T-helper 2 cell treated with Interferon-gamma antibody and Interleukin-4, amounts not matched to agents 5 μg/mL and 100 μg/mL, for 36 hours (primary cell): ENCODE measurements around the gene ACKR2.

Experiments
- DNase-seq: peaks from one replicate; pipeline ENCODE4 v3.0.0; 2021; ENCODE audit warnings: low spot score
- H3K27ac Mint-ChIP-seq: one replicate; pipeline ENCODE4 v1.8.0; 2021; ENCODE audit warnings: mild to moderate bottlenecking, mixed read lengths
- H3K27me3 Mint-ChIP-seq: one replicate; pipeline ENCODE4 v1.8.0; 2021; ENCODE audit warnings: low read depth, mixed read lengths
- H3K36me3 Mint-ChIP-seq: one replicate; pipeline ENCODE4 v1.8.0; 2021; ENCODE audit warnings: low read depth, mixed read lengths
- H3K4me1 Mint-ChIP-seq: one replicate; pipeline ENCODE4 v1.8.0; 2021; ENCODE audit warnings: low read depth, mixed read lengths
- H3K4me3 Mint-ChIP-seq: one replicate; pipeline ENCODE4 v1.8.0; 2022; ENCODE audit warnings: mild to moderate bottlenecking, moderate library complexity, mixed read lengths
- H3K9me3 Mint-ChIP-seq: one replicate; pipeline ENCODE4 v1.8.0; 2021; ENCODE audit warnings: mixed read lengths

Gene ACKR2

GRCh38 chr3:42786212-42786611 is 23.0 kb upstream of the ACKR2 start:
- peaks cover 8% of the 10 kb centered on the region for H3K4me1 Mint-ChIP-seq
- no peaks in the 10 kb centered on the region for H3K9me3 Mint-ChIP-seq
- no peak for DNase-seq
- no peaks in the 10 kb centered on the region for H3K27me3 Mint-ChIP-seq
- H3K27ac Mint-ChIP-seq = no peak overlapping the region
- no peak overlapping the region for H3K4me3 Mint-ChIP-seq
- peaks cover 28% of the 10 kb centered on the region for H3K36me3 Mint-ChIP-seq

DNA sequence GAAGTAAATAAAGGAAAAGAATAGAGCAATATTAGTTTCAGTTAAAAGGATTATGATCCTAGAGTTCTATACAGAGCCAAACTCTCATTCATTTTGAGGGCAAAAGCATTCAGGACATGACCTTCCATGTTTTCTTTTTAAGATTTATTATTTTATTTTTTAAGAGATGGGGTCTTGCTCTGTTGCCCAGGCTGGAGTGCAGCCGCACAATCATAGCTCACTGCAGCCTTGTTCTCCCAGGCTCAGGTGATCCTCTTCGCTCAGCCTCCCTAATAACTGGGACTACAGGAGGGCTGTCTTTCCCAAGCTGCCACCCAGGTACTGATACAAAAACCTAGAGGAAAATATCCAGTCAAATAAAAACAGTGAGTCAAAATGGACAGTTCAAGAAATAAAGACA is 22.6 kb upstream of the ACKR2 start:
- Mint-ChIP-seq H3K36me3 (peaks cover 31% of the 10 kb centered on the region), H3K4me3 (no peak overlapping the region), H3K9me3 (no peaks in the 10 kb centered on the region), H3K27me3 (no peaks in the 10 kb centered on the region), H3K4me1 (peaks cover 8% of the 10 kb centered on the region), H3K27ac (no peak overlapping the region)
- DNase-seq = no peak

GRCh38 chr3:42790714-42791229 is 18.5 kb upstream of the ACKR2 start:
- Mint-ChIP-seq H3K36me3 (peaks cover 36% of the 10 kb centered on the region), H3K9me3 (no peaks in the 10 kb centered on the region), H3K27ac (no peak overlapping the region), H3K27me3 (no peaks in the 10 kb centered on the region), H3K4me1 (peaks cover 12% of the 10 kb centered on the region), H3K4me3 (no peak overlapping the region)
- no peak for DNase-seq

DNA sequence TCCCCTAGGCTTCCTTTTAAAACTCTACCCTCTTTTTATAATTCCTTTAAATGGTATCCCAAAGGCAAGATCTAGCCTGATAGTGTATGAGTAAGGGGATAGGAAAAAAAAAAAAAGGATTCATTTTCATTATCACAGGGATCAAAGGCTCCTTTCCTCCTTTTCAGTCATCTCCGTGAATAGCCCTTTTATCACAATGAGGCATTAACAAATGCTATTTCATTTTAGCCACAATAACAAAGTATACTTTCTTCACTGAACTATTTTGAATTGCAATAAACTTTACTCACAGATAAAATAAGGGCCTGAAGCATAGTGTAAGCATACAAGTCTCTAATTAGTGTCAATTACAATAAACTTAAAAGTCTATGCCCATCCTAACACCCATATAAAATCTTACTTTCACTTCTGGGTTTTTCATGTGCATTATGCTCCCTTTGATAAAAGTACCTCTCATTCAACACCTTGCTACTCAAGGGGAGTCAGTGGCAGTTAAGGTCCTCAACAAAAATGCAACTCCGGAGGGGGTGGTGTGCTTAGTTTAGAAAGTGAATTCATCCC is 13.5 kb upstream of the ACKR2 start:
- Mint-ChIP-seq H3K4me3 (no peak overlapping the region), H3K27me3 (no peaks in the 10 kb centered on the region), H3K36me3 (peaks cover 32% of the 10 kb centered on the region), H3K9me3 (no peaks in the 10 kb centered on the region), H3K27ac (no peak overlapping the region), H3K4me1 (peaks cover 20% of the 10 kb centered on the region)
- DNase-seq = no peak

- Mint-ChIP-seq H3K9me3 (no peaks in the 10 kb centered on the region), H3K4me1 (peaks cover 22% of the 10 kb centered on the region), H3K27me3 (no peaks in the 10 kb centered on the region), H3K36me3 (peaks cover 31% of the 10 kb centered on the region), H3K4me3 (no peak overlapping the region), H3K27ac (no peak overlapping the region)
- DNase-seq = no peak
Measured at GRCh38 chr3:42796332-42796885, 12.8 kb upstream of the ACKR2 start.

DNA sequence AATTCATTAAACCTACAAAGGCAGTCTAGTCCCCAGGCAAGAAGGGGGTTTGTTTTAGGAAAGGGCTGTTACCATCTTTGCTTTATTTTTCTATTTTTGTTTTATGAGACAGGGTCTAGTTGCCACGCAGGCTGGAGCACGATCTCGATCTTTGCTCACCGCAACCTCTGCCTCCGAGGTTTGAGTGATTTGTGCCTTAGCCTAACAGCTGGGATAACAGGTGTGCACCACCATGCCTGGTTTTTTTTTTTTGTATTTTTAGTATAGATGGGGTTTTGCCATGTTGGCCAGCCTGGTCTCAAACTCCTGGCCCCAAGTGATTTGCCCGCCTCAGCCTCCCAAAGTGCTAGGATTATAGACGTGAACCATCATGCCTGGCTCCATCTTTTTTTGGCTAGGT is 9.9 kb upstream of the ACKR2 start:
- no peak for DNase-seq
- H3K27ac Mint-ChIP-seq = no peak overlapping the region
- peaks cover 25% of the 10 kb centered on the region for H3K36me3 Mint-ChIP-seq
- no peaks in the 10 kb centered on the region for H3K9me3 Mint-ChIP-seq
- H3K4me3 Mint-ChIP-seq = no peak overlapping the region
- H3K27me3 Mint-ChIP-seq = no peaks in the 10 kb centered on the region
- peaks cover 34% of the 10 kb centered on the region for H3K4me1 Mint-ChIP-seq

DNA sequence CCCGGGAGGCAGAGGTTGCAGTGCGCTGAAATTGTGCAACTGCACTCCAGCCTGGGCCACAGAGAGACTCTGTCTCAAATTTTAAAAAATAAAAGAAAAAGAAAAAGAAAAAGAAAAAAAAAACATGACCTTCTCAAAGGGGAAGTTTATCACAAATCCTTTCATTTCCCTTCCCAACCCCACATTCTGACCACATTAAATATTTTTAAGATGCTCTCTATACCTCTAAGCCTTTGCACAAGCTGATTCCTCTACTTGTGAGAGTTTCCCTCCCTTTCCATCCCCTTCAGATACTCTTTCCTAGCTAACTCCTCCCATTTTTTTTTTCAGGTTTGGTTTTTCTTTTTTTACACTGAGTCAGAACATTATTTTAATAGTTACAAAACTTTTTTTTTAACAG is 9.0 kb upstream of the ACKR2 start:
- Mint-ChIP-seq H3K4me1 (peaks cover 38% of the 10 kb centered on the region), H3K27ac (no peak overlapping the region), H3K27me3 (peaks cover under 1% of the 10 kb centered on the region), H3K4me3 (no peak overlapping the region), H3K9me3 (no peaks in the 10 kb centered on the region), H3K36me3 (peaks cover 25% of the 10 kb centered on the region)
- no peak for DNase-seq

GRCh38 chr3:42801048-42801620 is 8.1 kb upstream of the ACKR2 start:
- Mint-ChIP-seq H3K9me3 (no peaks in the 10 kb centered on the region), H3K27ac (no peak overlapping the region), H3K27me3 (peaks cover 10% of the 10 kb centered on the region), H3K36me3 (peaks cover 19% of the 10 kb centered on the region), H3K4me3 (no peak overlapping the region), H3K4me1 (peaks cover 33% of the 10 kb centered on the region)
- DNase-seq = no peak

DNA sequence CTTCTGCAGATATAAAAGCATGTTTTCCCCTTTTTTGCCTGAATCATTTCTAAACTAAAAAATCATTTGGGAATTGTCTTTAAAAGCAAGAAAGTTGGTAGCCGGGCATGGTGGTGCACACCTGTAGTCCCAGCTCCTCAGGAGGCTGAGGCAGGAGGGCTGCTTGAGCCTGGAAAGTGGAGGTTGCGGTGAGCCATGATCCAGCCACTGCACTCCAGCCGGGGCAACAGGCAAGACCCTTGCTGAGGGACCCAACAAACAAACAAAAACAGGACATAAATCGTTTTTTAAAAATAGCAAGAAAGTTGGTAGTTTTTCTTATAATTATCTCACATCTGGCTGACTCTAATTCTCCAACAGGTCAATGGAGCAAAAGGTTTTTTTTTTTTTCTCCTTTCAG is 7.5 kb upstream of the ACKR2 start:
- Mint-ChIP-seq H3K27ac (no peak overlapping the region), H3K27me3 (peaks cover 15% of the 10 kb centered on the region), H3K9me3 (no peaks in the 10 kb centered on the region), H3K4me3 (peak overlapping the region; percentile 21), H3K36me3 (peaks cover 16% of the 10 kb centered on the region), H3K4me1 (peaks cover 30% of the 10 kb centered on the region)
- DNase-seq = no peak

DNA sequence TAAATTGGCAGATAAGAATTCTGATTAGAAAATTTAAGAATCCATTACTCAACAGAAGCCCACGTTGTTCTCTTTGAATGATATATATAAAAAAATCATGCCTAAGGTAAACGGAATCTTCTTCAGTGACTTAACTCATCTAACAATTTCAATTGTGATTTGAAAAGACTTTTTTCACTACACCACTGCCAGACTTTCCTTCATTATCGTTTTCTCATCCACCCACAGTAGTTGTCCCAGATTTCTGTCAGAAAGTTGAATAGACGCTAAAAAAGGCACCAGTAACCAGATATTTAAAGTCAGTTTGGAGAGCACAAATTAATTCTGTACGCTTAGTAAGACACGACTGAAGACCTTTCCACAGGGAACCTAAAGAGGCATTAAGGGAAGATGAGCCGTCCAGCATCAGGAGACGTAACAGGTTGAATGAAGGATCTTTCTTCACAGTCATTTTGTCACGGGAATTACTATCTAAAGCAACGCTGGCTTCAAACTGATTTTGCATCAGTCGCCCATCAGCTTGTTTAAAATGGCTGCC is 6.3 kb upstream of the ACKR2 start:
- H3K27ac Mint-ChIP-seq = peak overlapping the region; percentile 20
- DNase-seq = no peak

GRCh38 chr3:42803414-42804105 is 5.7 kb upstream of the ACKR2 start:
- Mint-ChIP-seq H3K4me3 (peak overlapping the region; percentile 96), H3K9me3 (no peaks in the 10 kb centered on the region), H3K27ac (peak overlapping the region; percentile 84), H3K27me3 (peaks cover 20% of the 10 kb centered on the region), H3K36me3 (peaks cover 16% of the 10 kb centered on the region), H3K4me1 (peaks cover 30% of the 10 kb centered on the region)
- DNase-seq = peak; percentile 32

More for the DNA sequence above, 6.3 kb upstream of the ACKR2 start:
- Mint-ChIP-seq H3K9me3 (no peaks in the 10 kb centered on the region), H3K4me1 (peaks cover 30% of the 10 kb centered on the region), H3K36me3 (peaks cover 16% of the 10 kb centered on the region), H3K27me3 (peaks cover 20% of the 10 kb centered on the region), H3K4me3 (peak overlapping the region; percentile 96)

GRCh38 chr3:42804106-42804830 is 5.0 kb upstream of the ACKR2 start, which contains the start of gene HIGD1A:
TSS of gene HIGD1A (minus strand) at chr3:42804490. CDS start at chr3:42794253, 10,237 bp downstream.
- H3K4me3 Mint-ChIP-seq = peak within 1 kb of the TSS; percentile 96
- peak within 1 kb of the TSS; percentile 84 for H3K27ac Mint-ChIP-seq
- no peaks in the 10 kb centered on the region for H3K9me3 Mint-ChIP-seq
- H3K27me3 Mint-ChIP-seq = peaks cover 23% of the 10 kb centered on the region
- peaks cover 15% of the 10 kb centered on the region for H3K36me3 Mint-ChIP-seq
- peaks cover 30% of the 10 kb centered on the region for H3K4me1 Mint-ChIP-seq
- peak; percentile 94 for DNase-seq

- Mint-ChIP-seq H3K27me3 (peaks cover 26% of the 10 kb centered on the region), H3K9me3 (no peaks in the 10 kb centered on the region), H3K36me3 (peaks cover 11% of the 10 kb centered on the region), H3K27ac (peak overlapping the region; percentile 84), H3K4me1 (peaks cover 26% of the 10 kb centered on the region), H3K4me3 (peak overlapping the region; percentile 96)
- DNase-seq = no peak
Measured at GRCh38 chr3:42804831-42805132, 4.5 kb upstream of the ACKR2 start.
